Smooth muscle cell (in vitro differentiated cells): ENCODE results near the gene LRRFIP1. TPM values are rescaled to one million over a fixed set of nuclear protein-coding genes. Genes with fewer than 3 reads are reported as not detected.

Experiments used
- DNase-seq: peaks from one replicate; lab custom pipeline; 2025; ENCODE audit not compliant: unreplicated experiment; lab: John Stamatoyannopoulos, UW
- H2AFZ ChIP-seq: fragments of 200-600 bp; sonication (generic); 2 replicates; pipeline ENCODE4 v1.6.0; 2016; ENCODE audit warnings: antibody characterized with exemption, low read depth, mild to moderate bottlenecking
- H3F3A ChIP-seq: fragments of 200-600 bp; sonication (generic); 2 replicates; pipeline ENCODE4 v1.6.0; 2017; ENCODE audit warnings: antibody characterized with exemption, low read depth
- H3K27ac ChIP-seq: fragments of 200-600 bp; sonication (generic); 2 replicates; pipeline ENCODE4 v1.5.1; 2016; ENCODE audit warnings: low read depth, mild to moderate bottlenecking
- H3K27me3 ChIP-seq: fragments of 200-600 bp; sonication (generic); 2 replicates; pipeline ENCODE4 v1.6.1; 2016; ENCODE audit warnings: low read depth, mild to moderate bottlenecking
- H3K36me3 ChIP-seq: fragments of 200-600 bp; sonication (generic); 2 replicates; pipeline ENCODE4 v1.5.1; 2016; ENCODE audit warnings: low read depth
- H3K4me1 ChIP-seq: fragments of 200-600 bp; sonication (generic); 2 replicates; pipeline ENCODE4 v1.5.1; 2016; ENCODE audit warnings: low read depth
- H3K4me2 ChIP-seq: fragments of 200-600 bp; sonication (generic); 2 replicates; pipeline ENCODE4 v1.6.0; 2016; ENCODE audit warnings: mild to moderate bottlenecking
- H3K4me3 ChIP-seq: fragments of 200-600 bp; sonication (generic); 2 replicates; pipeline ENCODE4 v1.5.1; 2016; ENCODE audit warnings: mild to moderate bottlenecking
- H3K79me2 ChIP-seq: fragments of 200-600 bp; sonication (generic); 2 replicates; pipeline ENCODE4 v1.6.0; 2016; ENCODE audit warnings: low read depth, mild to moderate bottlenecking
- H3K9ac ChIP-seq: fragments of 200-600 bp; sonication (generic); 2 replicates; pipeline ENCODE4 v1.6.0; 2016; ENCODE audit warnings: low read depth
- H3K9me3 ChIP-seq: fragments of 200-600 bp; sonication (generic); replicated peaks from 2 replicates; pipeline ENCODE4 v1.5.1; 2016; ENCODE audit warnings: low read depth
- H4K20me1 ChIP-seq: fragments of 200-600 bp; sonication (generic); 2 replicates; pipeline ENCODE4 v1.6.0; 2016; ENCODE audit warnings: low read depth
- CTCF ChIP-seq: fragments of 200-600 bp; sonication (generic); IDR thresholded peaks from 2 replicates; pipeline ENCODE4 v1.5.1; 2017; ENCODE audit warnings: borderline replicate concordance, mild to moderate bottlenecking, antibody characterized with exemption; ENCODE audit not compliant: insufficient read depth, poor library complexity, severe bottlenecking
- WGBS: methylation state at CpG from one replicate; pipeline ENCODE4 v1.1.7; 2016; ENCODE audit warnings: low lambda C conversion rate; 5-methylcytosine and 5-hydroxymethylcytosine counted together
- polyA plus RNA-seq: library from polyadenylated mRNA; unstranded; fragments of >200 nt; fragmentation: Nextera tagmentation; extraction: Ambion mirVana; gene quantifications from 2 replicates; pipeline ENCODE4 v1.2.1, GENCODE V29; 2016
- total RNA-seq: library from RNA; depleted of rRNA; stranded (reverse); fragments of >200 nt; gene quantifications from 2 replicates; pipeline ENCODE4 v1.2.3, GENCODE V29; 2014

Gene LRRFIP1
- total and polyA plus RNA-seq, 2 experiments from 2014 or later = 36.2 to 65.1 TPM

- no peak overlapping the region for H2AFZ ChIP-seq
- WGBS = 85% methylated on average over 11 of the region's 11 CpGs
- no peak for TF ChIP-seq CTCF
Measured at GRCh38 chr2:237639052-237639835, 11.9 kb downstream of the LRRFIP1 start.

GRCh38 chr2:237639836-237640220 is 12.4 kb downstream of the LRRFIP1 start:
- no peaks in the 10 kb centered on the region for H3F3A ChIP-seq
- no peak overlapping the region for H2AFZ ChIP-seq
- peaks cover 2% of the 10 kb centered on the region for H3K36me3 ChIP-seq
- no peak overlapping the region for H3K27ac ChIP-seq
- H4K20me1 ChIP-seq = peaks cover 65% of the 10 kb centered on the region
- no peak for DNase-seq
- no peak for TF ChIP-seq CTCF
- no peaks in the 10 kb centered on the region for H3K9me3 ChIP-seq
- no peaks in the 10 kb centered on the region for H3K27me3 ChIP-seq
- H3K4me2 ChIP-seq = no peak overlapping the region
- H3K79me2 ChIP-seq = peaks cover 51% of the 10 kb centered on the region
- no peak overlapping the region for H3K4me3 ChIP-seq
- no peaks in the 10 kb centered on the region for H3K4me1 ChIP-seq
- WGBS = 75% methylated on average over 6 of the region's 6 CpGs
- H3K9ac ChIP-seq = no peak overlapping the region

More at GRCh38 chr2:237639052-237639835, 11.9 kb downstream of the LRRFIP1 start:
- H3K4me1 ChIP-seq = no peaks in the 10 kb centered on the region
- no peak for DNase-seq
- no peak overlapping the region for H3K9ac ChIP-seq
- H3K79me2 ChIP-seq = peaks cover 57% of the 10 kb centered on the region
- peaks cover 6% of the 10 kb centered on the region for H3K36me3 ChIP-seq
- no peaks in the 10 kb centered on the region for H3K27me3 ChIP-seq
- no peak overlapping the region for H3K4me2 ChIP-seq
- H3F3A ChIP-seq = no peaks in the 10 kb centered on the region
- H3K9me3 ChIP-seq = peaks cover 5% of the 10 kb centered on the region
- H3K4me3 ChIP-seq = no peak overlapping the region
- peaks cover 59% of the 10 kb centered on the region for H4K20me1 ChIP-seq
- no peak overlapping the region for H3K27ac ChIP-seq

- Histone ChIP-seq H3K9ac (no peak overlapping the region), H3K4me1 (no peaks in the 10 kb centered on the region), H3K4me3 (no peak overlapping the region), H3F3A (no peaks in the 10 kb centered on the region), H2AFZ (no peak overlapping the region), H3K79me2 (peaks cover 45% of the 10 kb centered on the region), H3K9me3 (no peaks in the 10 kb centered on the region), H3K4me2 (no peak overlapping the region), H4K20me1 (peaks cover 72% of the 10 kb centered on the region), H3K27me3 (no peaks in the 10 kb centered on the region), H3K27ac (no peak overlapping the region), H3K36me3 (no peaks in the 10 kb centered on the region)
- no peak for DNase-seq
- TF ChIP-seq CTCF = no peak
- 94% methylated on average over 12 of the region's 12 CpGs for WGBS
Measured at GRCh38 chr2:237640493-237640998, 13.2 kb downstream of the LRRFIP1 start.
